Prostate gland (tissue), 2 donors: ENCODE data around the gene CADPS2. TPM values are rescaled to one million over a fixed set of nuclear protein-coding genes. Genes with fewer than 3 reads are reported as not detected.

Experiments
- DNase-seq: peaks from one replicate; pipeline ENCODE4 v3.0.0-alpha.2; 2019; ENCODE audit warnings: low spot score
- H3K27ac ChIP-seq, 2 donors: fragments of 200-600 bp; sonication (generic); 2 replicates each; pipeline ENCODE4 v1.5.1; 2017 to 2019
- H3K27me3 ChIP-seq: fragments of 200-600 bp; sonication (generic); replicated peaks from 2 replicates; pipeline ENCODE4 v1.5.1; 2019; ENCODE audit not compliant: insufficient read depth
- H3K36me3 ChIP-seq, 2 donors: fragments of 200-600 bp; sonication (generic); 1 replicate in 1 of 2; 2 replicates in 1 of 2; pipeline versions ENCODE4 v1.5.1 to v1.8.1; 2017 to 2019
- H3K4me1 ChIP-seq: fragments of 200-600 bp; sonication (generic); replicated peaks from 2 replicates; pipeline ENCODE4 v1.5.1; 2019
- H3K4me3 ChIP-seq, 2 donors: fragments of 200-600 bp; sonication (generic); 2 replicates each; pipeline ENCODE4 v1.5.1; 2017 to 2019
- H3K9me3 ChIP-seq: fragments of 200-600 bp; sonication (generic); 2 replicates; pipeline ENCODE4 v1.5.1; 2017
- CTCF ChIP-seq, 4 experiments: fragments of 200-600 bp in 2 of 4; fragments of 450-650 bp in 2 of 4; sonication (generic) in 2 of 4; IDR thresholded peaks; 1 replicate in 3 of 4; 2 replicates in 1 of 4; pipeline ENCODE4 v1.5.1; 2016 to 2019; ENCODE audit warnings: antibody characterized with exemption in 4 of 4, mild to moderate bottlenecking in 2 of 4, moderate library complexity in 2 of 4
- POLR2A ChIP-seq: fragments of 450-650 bp; IDR thresholded peaks from one replicate; pipeline ENCODE4 v1.6.1; 2016; ENCODE audit warnings: antibody characterized with exemption, mild to moderate bottlenecking
- POLR2AphosphoS5 ChIP-seq: sonication (generic); formaldehyde crosslinking; IDR thresholded peaks from one replicate; pipeline ENCODE4 v1.6.1; 2017; ENCODE audit warnings: antibody characterized with exemption
- WGBS: methylation state at CpG from one replicate; pipeline ENCODE4 v1.1.5; 2018; 5-methylcytosine and 5-hydroxymethylcytosine counted together
- intact Hi-C: fragments of 100-400 bp; cut with DNase I; formaldehyde crosslinking; loops from one replicate; pipeline ENCODE4 v1.14.2; 2022
- total RNA-seq, 2 donors: library from RNA; depleted of rRNA; stranded (reverse); fragments of >200 nt; gene quantifications; one replicate each; pipeline ENCODE4 v1.1.0, GENCODE V29; 2016

Gene CADPS2
- total RNA-seq, 2 donors from 2014 or later: 22.2 to 50.4 TPM

GRCh38 chr7:122463631-122464030 lies 422.6 kb downstream of the CADPS2 start:
- no peaks in the 10 kb centered on the region for H3K9me3 ChIP-seq
- intact Hi-C loops: no loop called here

GRCh38 chr7:122460936-122461335 lies 425.3 kb downstream of the CADPS2 start:
- WGBS: 89% methylated on average over 2 of the region's 2 CpGs
- no peak for TF ChIP-seq POLR2A
- no peak for TF ChIP-seq POLR2AphosphoS5
- TF ChIP-seq CTCF (IDR thresholded peaks at IDR 0.05): no peak
- no peaks in the 10 kb centered on the region for H3K27me3 ChIP-seq
- no peaks in the 10 kb centered on the region for H3K9me3 ChIP-seq
- H3K4me1 ChIP-seq: no peaks in the 10 kb centered on the region
- intact Hi-C loops: no loop called here
- no peak for DNase-seq
- no peak overlapping the region for H3K27ac ChIP-seq
- no peaks in the 10 kb centered on the region for H3K36me3 ChIP-seq
- no peak overlapping the region for H3K4me3 ChIP-seq

More at GRCh38 chr7:122463631-122464030, 422.6 kb downstream of the CADPS2 start:
- WGBS: 62% methylated on average over 1 of the region's 1 CpG
- TF ChIP-seq POLR2AphosphoS5 (no peak), CTCF (IDR thresholded peaks at IDR 0.05) (no peak), POLR2A (no peak)
- Histone ChIP-seq H3K36me3 (no peaks in the 10 kb centered on the region), H3K4me1 (no peaks in the 10 kb centered on the region), H3K27me3 (no peaks in the 10 kb centered on the region), H3K4me3 (no peak overlapping the region), H3K27ac (no peak overlapping the region)
- DNase-seq: no peak

- Histone ChIP-seq H3K27me3 (no peaks in the 10 kb centered on the region), H3K4me1 (no peaks in the 10 kb centered on the region), H3K27ac (no peak overlapping the region), H3K4me3 (no peak overlapping the region), H3K36me3 (no peaks in the 10 kb centered on the region), H3K9me3 (no peaks in the 10 kb centered on the region)
- DNase-seq: no peak
- 74% methylated on average over 3 of the region's 3 CpGs for WGBS
- no peak for TF ChIP-seq POLR2A
- no peak for TF ChIP-seq CTCF (IDR thresholded peaks at IDR 0.05)
- no peak for TF ChIP-seq POLR2AphosphoS5
- intact Hi-C loops: no loop called here
Observed at GRCh38 chr7:122457969-122458368, 428.3 kb downstream of the CADPS2 start.

- DNase-seq: no peak
- intact Hi-C loops: no loop called here
- WGBS: 53% methylated on average over 3 of the region's 3 CpGs
- no peak for TF ChIP-seq CTCF (IDR thresholded peaks at IDR 0.05)
- TF ChIP-seq POLR2AphosphoS5: no peak
- no peak for TF ChIP-seq POLR2A
- Histone ChIP-seq H3K9me3 (no peaks in the 10 kb centered on the region), H3K4me1 (no peaks in the 10 kb centered on the region), H3K4me3 (no peak overlapping the region), H3K27me3 (no peaks in the 10 kb centered on the region), H3K27ac (no peak overlapping the region), H3K36me3 (no peaks in the 10 kb centered on the region)
Observed at GRCh38 chr7:122457325-122457724, 428.9 kb downstream of the CADPS2 start.

- Histone ChIP-seq H3K27ac (no peak overlapping the region), H3K4me1 (no peaks in the 10 kb centered on the region), H3K4me3 (no peak overlapping the region), H3K36me3 (no peaks in the 10 kb centered on the region), H3K9me3 (no peaks in the 10 kb centered on the region), H3K27me3 (no peaks in the 10 kb centered on the region)
- intact Hi-C loops: no loop called here
- 94% methylated on average over 4 of the region's 4 CpGs for WGBS
- no peak for DNase-seq
- TF ChIP-seq POLR2AphosphoS5 (no peak), POLR2A (no peak)
Observed at GRCh38 chr7:122454776-122455507, 431.3 kb downstream of the CADPS2 start.
